ENCODE measurements around the gene EGFR. TPM values are rescaled to one million over a fixed set of nuclear protein-coding genes. Genes with fewer than 3 reads are reported as not detected.

EGFR gene
- total RNA-seq, 1 donor from 2014 or later, result 12.8 TPM

- peaks cover 6% of the 10 kb centered on the region for H3K27me3 Mint-ChIP-seq (ENCODE audit: unreplicated experiment)
- no peak for DNase-seq
- H3K4me1 Mint-ChIP-seq (ENCODE audit: low read depth, unreplicated experiment), result peaks cover 35% of the 10 kb centered on the region
- no peak for TF ChIP-seq CTCF (IDR thresholded peaks at IDR 0.05; ENCODE audit: partially characterized antibody, unreplicated experiment)
- H3K4me3 Mint-ChIP-seq (ENCODE audit: unreplicated experiment), result no peak overlapping the region
- no peak overlapping the region for H3K27ac Mint-ChIP-seq (ENCODE audit: unreplicated experiment)
- H3K9me3 Mint-ChIP-seq (ENCODE audit: unreplicated experiment), result peaks cover 7% of the 10 kb centered on the region
- no peaks in the 10 kb centered on the region for H3K36me3 Mint-ChIP-seq (ENCODE audit: unreplicated experiment)
Observed at GRCh38 chr7:55177589-55178261, 158.9 kb downstream of the EGFR start.

GRCh38 chr7:55178292-55178862 is 159.6 kb downstream of the EGFR start:
- Mint-ChIP-seq H3K36me3 (ENCODE audit: unreplicated experiment) (no peaks in the 10 kb centered on the region), H3K27me3 (ENCODE audit: unreplicated experiment) (peaks cover 6% of the 10 kb centered on the region), H3K9me3 (ENCODE audit: unreplicated experiment) (peaks cover 7% of the 10 kb centered on the region), H3K27ac (ENCODE audit: unreplicated experiment) (no peak overlapping the region), H3K4me3 (ENCODE audit: unreplicated experiment) (no peak overlapping the region), H3K4me1 (ENCODE audit: low read depth, unreplicated experiment) (peaks cover 35% of the 10 kb centered on the region)
- DNase-seq, result no peak
- no peak for TF ChIP-seq CTCF (IDR thresholded peaks at IDR 0.05; ENCODE audit: partially characterized antibody, unreplicated experiment)

GRCh38 chr7:55178863-55179773 is 160.3 kb downstream of the EGFR start:
- peaks cover 6% of the 10 kb centered on the region for H3K27me3 Mint-ChIP-seq (ENCODE audit: unreplicated experiment)
- H3K9me3 Mint-ChIP-seq (ENCODE audit: unreplicated experiment), result peaks cover 7% of the 10 kb centered on the region
- no peak overlapping the region for H3K27ac Mint-ChIP-seq (ENCODE audit: unreplicated experiment)
- H3K4me1 Mint-ChIP-seq (ENCODE audit: low read depth, unreplicated experiment), result peaks cover 35% of the 10 kb centered on the region
- no peak for DNase-seq
- no peak overlapping the region for H3K4me3 Mint-ChIP-seq (ENCODE audit: unreplicated experiment)
- TF ChIP-seq CTCF (IDR thresholded peaks at IDR 0.05; ENCODE audit: partially characterized antibody, unreplicated experiment), result no peak
- H3K36me3 Mint-ChIP-seq (ENCODE audit: unreplicated experiment), result peaks cover 1% of the 10 kb centered on the region

GRCh38 chr7:55179931-55180682 is 161.3 kb downstream of the EGFR start:
- DNase-seq, result no peak
- H3K36me3 Mint-ChIP-seq (ENCODE audit: unreplicated experiment), result peaks cover 5% of the 10 kb centered on the region
- peaks cover 7% of the 10 kb centered on the region for H3K9me3 Mint-ChIP-seq (ENCODE audit: unreplicated experiment)
- peaks cover 6% of the 10 kb centered on the region for H3K27me3 Mint-ChIP-seq (ENCODE audit: unreplicated experiment)
- no peak for TF ChIP-seq CTCF (IDR thresholded peaks at IDR 0.05; ENCODE audit: partially characterized antibody, unreplicated experiment)
- H3K4me3 Mint-ChIP-seq (ENCODE audit: unreplicated experiment), result no peak overlapping the region
- no peak overlapping the region for H3K27ac Mint-ChIP-seq (ENCODE audit: unreplicated experiment)
- H3K4me1 Mint-ChIP-seq (ENCODE audit: low read depth, unreplicated experiment), result peaks cover 35% of the 10 kb centered on the region
